ENCODE data around the gene FOXI2.

The FOXI2 gene

GRCh38 chr10:127790066-127790624, 53.2 kb downstream of the FOXI2 start:
- Histone ChIP-seq H3K27ac (ENCODE audit: low read length, poor library complexity, severe bottlenecking) (no peak overlapping the region), H4K91ac (ENCODE audit: low read length) (no peak overlapping the region), H3K79me1 (replicated peaks; ENCODE audit: low read length, poor library complexity, severe bottlenecking) (no peaks in the 10 kb centered on the region), H3K4me2 (ENCODE audit: low read length, poor library complexity, severe bottlenecking) (no peak overlapping the region), H2AK5ac (ENCODE audit: low read length, severe bottlenecking) (no peak overlapping the region), H3K9me3 (ENCODE audit: control insufficient read depth, low read length) (peaks cover 3% of the 10 kb centered on the region), H2AFZ (ENCODE audit: low read depth, low read length) (no peak overlapping the region), H2BK15ac (ENCODE audit: low read depth, poor library complexity, severe bottlenecking) (no peak overlapping the region), H3K9ac (ENCODE audit: low read length) (no peak overlapping the region), H3K14ac (ENCODE audit: low read length in 2 of 2) (no peak overlapping the region), H2BK5ac (ENCODE audit: low read depth, low read length, poor library complexity, severe bottlenecking) (no peak overlapping the region), H3K36me3 (ENCODE audit: control insufficient read depth in 1 of 2, insufficient read depth in 2 of 2, low read depth in 1 of 2, low read length in 2 of 2) (no peaks in the 10 kb centered on the region), H3K27me3 (ENCODE audit: control insufficient read depth in 1 of 2, insufficient read depth in 1 of 2, low read length in 2 of 2) (peaks cover 0 to 9% of the 10 kb centered on the region in 2 experiments), H2BK120ac (ENCODE audit: low read depth, low read length) (no peak overlapping the region), H3K23ac (ENCODE audit: low read length in 2 of 2) (no peak overlapping the region), H3K4me3 (ENCODE audit: insufficient read depth in 1 of 2, low read depth in 1 of 2, low read length in 2 of 2) (no peak overlapping the region), H3K18ac (ENCODE audit: low read depth in 1 of 2, low read length in 2 of 2) (no peak overlapping the region), H3K4me1 (ENCODE audit: control insufficient read depth, insufficient read depth, low read depth, low read length) (no peaks in the 10 kb centered on the region), H2BK12ac (ENCODE audit: low read length in 2 of 2) (no peak overlapping the region), H4K8ac (ENCODE audit: low read length) (no peak overlapping the region), H3K4ac (ENCODE audit: low read depth in 1 of 2, low read length in 2 of 2) (no peak overlapping the region)
- 76% methylated on average over 7 of the region's 7 CpGs for WGBS
- DNase-seq = no peak

All from mesenchymal stem cell (in vitro differentiated cells and primary cell).